DOHH2 (cell line): Measurements from ENCODE around the gene SERPINI1.

Source experiments
- H3F3A ChIP-seq: fragments of 200-600 bp; sonication (generic), shearing (Covaris generic); 2 replicates; pipeline ENCODE4 v1.6.0; 2016; ENCODE audit warnings: antibody characterized with exemption, mild to moderate bottlenecking; ENCODE audit not compliant: control insufficient read depth, insufficient read depth
- H3K27ac ChIP-seq: fragments of 200-600 bp; sonication (generic); 2 replicates; pipeline ENCODE4 v1.5.1; 2014; ENCODE audit warnings: low read depth, mild to moderate bottlenecking, low read length, moderate library complexity
- H3K27me3 ChIP-seq: fragments of 200-600 bp; sonication (generic); 2 replicates; pipeline ENCODE4 v1.6.1; 2014; ENCODE audit warnings: mild to moderate bottlenecking, low read length, mixed read lengths; ENCODE audit not compliant: control insufficient read depth
- H3K36me3 ChIP-seq: fragments of 200-600 bp; sonication (generic); 2 replicates; pipeline ENCODE4 v1.6.1; 2014; ENCODE audit warnings: mild to moderate bottlenecking, low read length, moderate library complexity, mixed read lengths; ENCODE audit not compliant: control insufficient read depth
- H3K4me1 ChIP-seq: fragments of 200-600 bp; sonication (generic); 2 replicates; pipeline ENCODE4 v1.6.1; 2014; ENCODE audit warnings: mild to moderate bottlenecking, low read length, mixed read lengths; ENCODE audit not compliant: control insufficient read depth
- H3K4me2 ChIP-seq: fragments of 200-600 bp; sonication (generic); 2 replicates; pipeline ENCODE4 v1.6.0; 2014; ENCODE audit warnings: mild to moderate bottlenecking, low read length, moderate library complexity
- H3K4me3 ChIP-seq: fragments of 200-600 bp; sonication (generic); 2 replicates; pipeline ENCODE4 v1.5.1; 2014; ENCODE audit warnings: mild to moderate bottlenecking, low read length, mixed read lengths
- H3K79me2 ChIP-seq: fragments of 200-600 bp; sonication (generic); 2 replicates; pipeline ENCODE4 v1.6.1; 2014; ENCODE audit warnings: mild to moderate bottlenecking, low read length, mixed read lengths; ENCODE audit not compliant: control insufficient read depth
- H3K9me2 ChIP-seq: fragments of 200-600 bp; sonication (generic); replicated peaks from 2 replicates; pipeline ENCODE4 v1.6.1; 2014; ENCODE audit warnings: mild to moderate bottlenecking, low read length, mixed read lengths; ENCODE audit not compliant: control insufficient read depth
- H3K9me3 ChIP-seq: fragments of 200-600 bp; sonication (generic); 2 replicates; pipeline ENCODE4 v1.6.1; 2014; ENCODE audit warnings: antibody characterized with exemption, low read length, mixed read lengths; ENCODE audit not compliant: control insufficient read depth, insufficient read depth
- H4K20me1 ChIP-seq: fragments of 200-600 bp; sonication (generic); 2 replicates; pipeline ENCODE4 v1.6.0; 2014; ENCODE audit warnings: low read depth, mild to moderate bottlenecking, antibody characterized with exemption, low read length, moderate library complexity; ENCODE audit not compliant: control insufficient read depth, insufficient read depth
- EZH2phosphoT487 ChIP-seq: fragments of 200-600 bp; sonication (generic); IDR thresholded peaks from 2 replicates; pipeline ENCODE4 v1.6.1; 2017; ENCODE audit warnings: borderline replicate concordance, mild to moderate bottlenecking, antibody characterized with exemption, low read length, moderate library complexity, mixed read lengths
- TF ChIP-seq, protein P1 (sequence below): fragments of 200-600 bp; sonication (generic); IDR thresholded peaks from one replicate; pipeline ENCODE4 v1.5.1; 2014; ENCODE audit warnings: antibody characterized with exemption, mild to moderate bottlenecking, low read depth, low read length; ENCODE audit not compliant: poor library complexity, severe bottlenecking

The SERPINI1 gene

GRCh38 chr3:167798443-167798842 lies 62.9 kb downstream of the SERPINI1 start:
- H3K27ac ChIP-seq = peak overlapping the region; percentile 6; the same call in 1 of the 2 replicates
- H3K4me1 ChIP-seq = peaks cover 11% of the 10 kb centered on the region
- no peaks in the 10 kb centered on the region for H3K9me2 ChIP-seq
- no peaks in the 10 kb centered on the region for H3K79me2 ChIP-seq
- H3K4me3 ChIP-seq = peak overlapping the region; percentile 7; the same call in 1 of the 2 replicates
- H3K9me3 ChIP-seq = no peaks in the 10 kb centered on the region
- H3K4me2 ChIP-seq = peak overlapping the region; percentile 26
- no peaks in the 10 kb centered on the region for H4K20me1 ChIP-seq
- no peaks in the 10 kb centered on the region for H3F3A ChIP-seq
- no peaks in the 10 kb centered on the region for H3K27me3 ChIP-seq
- no peak for TF ChIP-seq EZH2phosphoT487
- TF ChIP-seq, protein P1, sequence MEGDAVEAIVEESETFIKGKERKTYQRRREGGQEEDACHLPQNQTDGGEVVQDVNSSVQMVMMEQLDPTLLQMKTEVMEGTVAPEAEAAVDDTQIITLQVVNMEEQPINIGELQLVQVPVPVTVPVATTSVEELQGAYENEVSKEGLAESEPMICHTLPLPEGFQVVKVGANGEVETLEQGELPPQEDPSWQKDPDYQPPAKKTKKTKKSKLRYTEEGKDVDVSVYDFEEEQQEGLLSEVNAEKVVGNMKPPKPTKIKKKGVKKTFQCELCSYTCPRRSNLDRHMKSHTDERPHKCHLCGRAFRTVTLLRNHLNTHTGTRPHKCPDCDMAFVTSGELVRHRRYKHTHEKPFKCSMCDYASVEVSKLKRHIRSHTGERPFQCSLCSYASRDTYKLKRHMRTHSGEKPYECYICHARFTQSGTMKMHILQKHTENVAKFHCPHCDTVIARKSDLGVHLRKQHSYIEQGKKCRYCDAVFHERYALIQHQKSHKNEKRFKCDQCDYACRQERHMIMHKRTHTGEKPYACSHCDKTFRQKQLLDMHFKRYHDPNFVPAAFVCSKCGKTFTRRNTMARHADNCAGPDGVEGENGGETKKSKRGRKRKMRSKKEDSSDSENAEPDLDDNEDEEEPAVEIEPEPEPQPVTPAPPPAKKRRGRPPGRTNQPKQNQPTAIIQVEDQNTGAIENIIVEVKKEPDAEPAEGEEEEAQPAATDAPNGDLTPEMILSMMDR = no peak
- no peaks in the 10 kb centered on the region for H3K36me3 ChIP-seq

DNA sequence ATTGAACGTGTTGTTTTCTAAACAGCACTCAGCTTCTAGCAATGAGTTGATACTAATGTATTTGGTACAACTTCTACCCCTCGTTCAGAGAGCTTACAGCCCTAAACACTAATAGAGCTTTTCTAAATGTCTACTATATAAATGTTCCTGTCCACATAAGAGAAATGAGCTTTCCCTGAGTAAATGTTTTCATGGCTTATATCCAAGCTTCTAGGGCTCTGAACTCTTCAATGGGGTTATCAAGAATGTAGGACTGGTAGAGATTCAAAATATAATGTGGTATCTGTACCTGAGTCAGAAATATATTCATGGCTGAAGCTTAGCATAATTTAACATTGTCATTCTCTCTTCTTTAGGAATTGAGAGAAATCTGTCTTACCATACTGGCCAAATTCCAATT lies 73.4 kb downstream of the SERPINI1 start:
- TF ChIP-seq, protein P1 = no peak
- no peak for TF ChIP-seq EZH2phosphoT487
- H3K27ac ChIP-seq = no peak overlapping the region
- no peaks in the 10 kb centered on the region for H3K9me2 ChIP-seq

GRCh38 chr3:167810236-167810635 lies 74.7 kb downstream of the SERPINI1 start:
- H3F3A ChIP-seq = no peaks in the 10 kb centered on the region
- H3K27me3 ChIP-seq = no peaks in the 10 kb centered on the region
- no peaks in the 10 kb centered on the region for H3K79me2 ChIP-seq
- no peaks in the 10 kb centered on the region for H3K9me2 ChIP-seq
- peaks cover 13% of the 10 kb centered on the region for H3K4me1 ChIP-seq
- H3K4me2 ChIP-seq = no peak overlapping the region
- H3K27ac ChIP-seq = no peak overlapping the region
- H3K9me3 ChIP-seq = no peaks in the 10 kb centered on the region
- no peak for TF ChIP-seq EZH2phosphoT487
- TF ChIP-seq, protein P1 = no peak
- H3K4me3 ChIP-seq = no peak overlapping the region
- H3K36me3 ChIP-seq = no peaks in the 10 kb centered on the region
- H4K20me1 ChIP-seq = no peaks in the 10 kb centered on the region

More for the DNA sequence above, 73.4 kb downstream of the SERPINI1 start:
- H3K4me1 ChIP-seq = peaks cover 7% of the 10 kb centered on the region
- no peaks in the 10 kb centered on the region for H3K27me3 ChIP-seq
- no peak overlapping the region for H3K4me3 ChIP-seq
- H3K36me3 ChIP-seq = no peaks in the 10 kb centered on the region
- no peaks in the 10 kb centered on the region for H3K9me3 ChIP-seq
- H3K79me2 ChIP-seq = no peaks in the 10 kb centered on the region
- no peaks in the 10 kb centered on the region for H4K20me1 ChIP-seq
- no peaks in the 10 kb centered on the region for H3F3A ChIP-seq
- no peak overlapping the region for H3K4me2 ChIP-seq

DNA sequence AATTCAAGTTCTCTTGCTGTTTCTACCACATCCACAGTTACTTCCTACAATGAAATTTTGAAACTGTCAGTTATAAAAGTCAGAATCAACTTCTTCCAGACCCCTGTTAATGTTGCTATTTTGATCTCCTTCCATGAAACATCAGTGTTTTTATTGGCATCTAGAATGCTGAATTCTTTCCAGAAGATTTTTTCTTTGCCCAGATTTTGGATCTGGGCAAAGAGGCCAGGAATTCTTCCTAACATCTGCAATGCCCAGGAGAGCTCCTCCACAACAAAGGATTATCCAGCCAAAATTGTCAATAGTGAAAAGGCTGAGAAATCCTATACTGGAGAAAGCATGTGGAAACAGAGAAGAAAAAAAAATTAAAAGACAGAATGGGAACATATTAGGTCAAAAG lies 75.5 kb downstream of the SERPINI1 start:
- no peak overlapping the region for H3K4me2 ChIP-seq
- no peak for TF ChIP-seq EZH2phosphoT487
- TF ChIP-seq, protein P1 = no peak
- no peaks in the 10 kb centered on the region for H3F3A ChIP-seq
- no peaks in the 10 kb centered on the region for H3K9me2 ChIP-seq
- H3K4me3 ChIP-seq = no peak overlapping the region
- no peaks in the 10 kb centered on the region for H3K27me3 ChIP-seq
- no peaks in the 10 kb centered on the region for H3K36me3 ChIP-seq
- no peaks in the 10 kb centered on the region for H3K9me3 ChIP-seq
- H3K27ac ChIP-seq = no peak overlapping the region
- no peaks in the 10 kb centered on the region for H3K79me2 ChIP-seq
- no peaks in the 10 kb centered on the region for H4K20me1 ChIP-seq
- H3K4me1 ChIP-seq = peaks cover 13% of the 10 kb centered on the region
